ENCODE data around the gene GAS5.

The GAS5 gene

GRCh38 chr1:173823781-173824314 lies 43.9 kb downstream of the GAS5 start:
- peak; percentile 59 for DNase-seq

DNA sequence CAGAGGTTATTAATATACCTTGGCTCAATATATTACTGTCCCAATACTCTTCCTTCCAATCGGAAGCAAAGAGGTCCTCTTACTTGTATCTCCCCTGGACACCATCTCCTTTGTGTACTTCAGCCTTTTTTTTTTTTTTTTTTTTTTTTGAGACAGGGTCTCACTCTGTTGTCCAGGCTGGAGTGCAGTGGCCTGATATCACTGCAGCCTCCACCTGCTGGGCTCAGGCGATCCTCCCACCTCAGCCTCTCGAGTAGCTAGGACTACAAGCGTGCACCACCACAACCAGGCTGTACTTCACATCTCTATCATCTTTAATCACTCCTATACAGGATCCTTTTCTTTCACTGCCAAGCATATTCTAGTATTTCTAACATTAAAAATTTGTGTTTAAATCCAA lies 46.1 kb downstream of the GAS5 start:
- no peak for DNase-seq

DNA sequence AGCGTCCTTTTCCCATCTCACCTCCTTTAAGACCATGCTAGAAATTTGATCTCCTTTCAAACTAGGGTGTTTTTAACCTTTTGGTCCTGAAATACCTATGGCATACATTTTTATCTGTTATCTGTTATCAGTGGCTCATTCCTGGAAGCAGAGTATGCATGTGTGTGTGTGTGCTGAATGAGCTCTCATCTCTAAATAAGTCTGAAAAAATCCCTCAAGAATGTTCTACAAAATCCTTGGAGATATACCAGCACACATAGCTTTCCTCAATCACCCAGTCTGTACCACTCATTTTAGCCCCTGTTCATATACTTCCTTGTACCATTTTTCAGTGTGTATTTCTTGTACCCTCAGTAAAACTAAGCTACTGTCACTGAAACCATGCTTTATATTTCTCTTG lies 49.3 kb downstream of the GAS5 start:
- DNase-seq: no peak

All from NCI-H2171 (cell line).